Measurements from ENCODE around the gene SEBOX. TPM values are rescaled to one million over a fixed set of nuclear protein-coding genes. Genes with fewer than 3 reads are reported as not detected.

The SEBOX gene
- total and polyA plus RNA-seq, 2 donors (not counting 1 experiment from before 2014, with no cell fraction given) = not detected

DNA sequence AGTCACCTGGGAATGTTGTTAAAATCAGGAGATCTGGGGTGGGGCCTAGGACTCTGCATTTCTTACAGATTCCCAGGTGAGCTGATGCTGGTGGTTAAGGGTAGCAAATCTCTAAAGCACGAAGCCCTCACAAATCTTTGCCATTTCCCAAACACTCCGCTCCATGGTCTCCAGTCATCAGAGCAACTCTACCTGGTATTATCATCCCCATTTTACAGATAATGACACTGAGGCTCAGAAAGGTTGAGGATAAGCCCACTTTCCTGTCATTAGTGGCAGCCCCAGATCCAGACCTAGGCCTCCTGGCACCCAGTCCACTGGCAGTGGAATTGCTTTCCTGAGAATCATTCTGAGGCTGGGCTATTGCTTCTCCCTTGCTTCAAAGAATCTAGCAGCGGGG, 32.3 kb upstream of the SEBOX start:
- ChIA-PET POLR2A (no interaction called here), CTCF (no interaction called here)
- ATAC-seq (ENCODE audit: low read depth) (no peak), DNase-seq (no peak)
- TF ChIP-seq, protein P1, sequence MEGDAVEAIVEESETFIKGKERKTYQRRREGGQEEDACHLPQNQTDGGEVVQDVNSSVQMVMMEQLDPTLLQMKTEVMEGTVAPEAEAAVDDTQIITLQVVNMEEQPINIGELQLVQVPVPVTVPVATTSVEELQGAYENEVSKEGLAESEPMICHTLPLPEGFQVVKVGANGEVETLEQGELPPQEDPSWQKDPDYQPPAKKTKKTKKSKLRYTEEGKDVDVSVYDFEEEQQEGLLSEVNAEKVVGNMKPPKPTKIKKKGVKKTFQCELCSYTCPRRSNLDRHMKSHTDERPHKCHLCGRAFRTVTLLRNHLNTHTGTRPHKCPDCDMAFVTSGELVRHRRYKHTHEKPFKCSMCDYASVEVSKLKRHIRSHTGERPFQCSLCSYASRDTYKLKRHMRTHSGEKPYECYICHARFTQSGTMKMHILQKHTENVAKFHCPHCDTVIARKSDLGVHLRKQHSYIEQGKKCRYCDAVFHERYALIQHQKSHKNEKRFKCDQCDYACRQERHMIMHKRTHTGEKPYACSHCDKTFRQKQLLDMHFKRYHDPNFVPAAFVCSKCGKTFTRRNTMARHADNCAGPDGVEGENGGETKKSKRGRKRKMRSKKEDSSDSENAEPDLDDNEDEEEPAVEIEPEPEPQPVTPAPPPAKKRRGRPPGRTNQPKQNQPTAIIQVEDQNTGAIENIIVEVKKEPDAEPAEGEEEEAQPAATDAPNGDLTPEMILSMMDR (IDR thresholded peaks at IDR 0.05) = no peak
- TF ChIP-seq EZH2 (IDR thresholded peaks at IDR 0.05; ENCODE audit: borderline replicate concordance, insufficient read depth, low read depth, low read length, poor library complexity, severe bottlenecking) = no peak
- no peak overlapping the region for H2AFZ ChIP-seq (ENCODE audit: insufficient read depth, low read depth, low read length, poor library complexity, severe bottlenecking)
- H3K27ac ChIP-seq (ENCODE audit: low read length in 2 of 2) = no peak overlapping the region
- Mint-ChIP-seq H3K27me3 (no peaks in the 10 kb centered on the region), H3K4me3 (no peak overlapping the region), H3K9me3 (ENCODE audit: insufficient read depth) (no peaks in the 10 kb centered on the region), H3K4me1 (peaks cover 3% of the 10 kb centered on the region), H3K27ac (no peak overlapping the region)
- H3K4me3 ChIP-seq (ENCODE audit: control extremely low read depth in 1 of 5, extremely low read depth in 1 of 5, insufficient read depth in 1 of 5, low read depth in 2 of 5, low read length in 4 of 5) = no peak overlapping the region
- intact Hi-C loops (cut with micrococcal nuclease) = no loop called here
- H3K4me1 ChIP-seq (ENCODE audit: control insufficient read depth in 2 of 2, insufficient read depth in 2 of 2, low read length in 2 of 2) = no peaks in the 10 kb centered on the region
- no peaks in the 10 kb centered on the region for H4K20me1 ChIP-seq (ENCODE audit: control insufficient read depth, insufficient read depth, low read length, poor library complexity, severe bottlenecking)
- peaks cover 0 to 15% of the 10 kb centered on the region in 2 experiments for H3K36me3 ChIP-seq (replicated peaks in 1 of 2; ENCODE audit: control extremely low read depth in 1 of 2, control insufficient read depth in 1 of 2, extremely low read depth in 1 of 2, insufficient read depth in 2 of 2, low read length in 1 of 2)
- H3K27me3 ChIP-seq (replicated peaks in 1 of 4; ENCODE audit: control extremely low read depth in 1 of 4, control insufficient read depth in 3 of 4, insufficient read depth in 4 of 4, low read length in 3 of 4) = no peaks in the 10 kb centered on the region
- no peak overlapping the region for H3K4me2 ChIP-seq (replicated peaks; ENCODE audit: low read depth, low read length, poor library complexity, severe bottlenecking)
- H3K9me3 ChIP-seq (ENCODE audit: control extremely low read depth in 1 of 3, control insufficient read depth in 2 of 3, insufficient read depth in 1 of 3, low read length in 2 of 3) = no peaks in the 10 kb centered on the region
- H3K79me2 ChIP-seq (ENCODE audit: control insufficient read depth, insufficient read depth, low read length) = no peaks in the 10 kb centered on the region
- H3K9ac ChIP-seq (ENCODE audit: low read length) = no peak overlapping the region
- WGBS (ENCODE audit: insufficient coverage) = 100% methylated on average over 2 of the region's 3 CpGs

DNA sequence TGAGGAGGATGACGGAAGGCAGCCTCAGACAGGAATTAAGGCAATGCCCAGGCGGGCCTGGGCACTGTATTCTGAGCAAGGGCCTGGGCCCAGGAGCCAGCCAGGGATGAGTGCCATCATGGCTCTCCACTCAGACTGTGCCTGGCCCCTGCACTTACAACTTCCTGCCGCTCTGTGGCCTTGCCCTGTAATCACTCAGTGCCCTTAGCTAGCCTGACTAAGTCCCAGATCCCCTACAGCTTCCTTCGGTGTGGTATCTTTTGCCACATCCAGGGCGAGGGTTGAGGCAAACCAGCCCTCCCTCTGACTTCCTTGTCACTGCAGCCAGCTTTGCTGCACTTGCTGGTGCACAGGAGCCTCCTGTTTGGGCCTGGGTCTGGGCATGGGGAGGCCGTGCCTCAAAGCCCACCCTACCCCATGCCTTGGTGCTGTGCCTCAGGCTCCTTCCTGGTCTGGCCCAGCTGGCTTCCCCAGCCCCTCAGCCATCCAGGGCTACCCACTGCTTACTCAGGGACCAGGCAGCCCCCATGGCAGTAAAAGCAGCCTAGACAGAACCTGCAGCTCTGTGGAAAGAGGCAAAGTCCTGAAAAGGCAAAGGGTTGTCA, 31.7 kb upstream of the SEBOX start:
- Histone ChIP-seq H3K4me1 (ENCODE audit: control insufficient read depth in 2 of 2, insufficient read depth in 2 of 2, low read length in 2 of 2) (no peaks in the 10 kb centered on the region), H3K4me3 (ENCODE audit: control extremely low read depth in 1 of 5, extremely low read depth in 1 of 5, insufficient read depth in 1 of 5, low read depth in 2 of 5, low read length in 4 of 5) (no peak overlapping the region), H3K27ac (ENCODE audit: low read length in 2 of 2) (no peak overlapping the region), H3K9ac (ENCODE audit: low read length) (no peak overlapping the region), H4K20me1 (ENCODE audit: control insufficient read depth, insufficient read depth, low read length, poor library complexity, severe bottlenecking) (no peaks in the 10 kb centered on the region), H3K4me2 (replicated peaks; ENCODE audit: low read depth, low read length, poor library complexity, severe bottlenecking) (no peak overlapping the region), H3K9me3 (ENCODE audit: control extremely low read depth in 1 of 3, control insufficient read depth in 2 of 3, insufficient read depth in 1 of 3, low read length in 2 of 3) (no peaks in the 10 kb centered on the region), H3K79me2 (ENCODE audit: control insufficient read depth, insufficient read depth, low read length) (no peaks in the 10 kb centered on the region), H2AFZ (ENCODE audit: insufficient read depth, low read depth, low read length, poor library complexity, severe bottlenecking) (no peak overlapping the region), H3K27me3 (replicated peaks in 1 of 4; ENCODE audit: control extremely low read depth in 1 of 4, control insufficient read depth in 3 of 4, insufficient read depth in 4 of 4, low read length in 3 of 4) (no peaks in the 10 kb centered on the region), H3K36me3 (replicated peaks in 1 of 2; ENCODE audit: control extremely low read depth in 1 of 2, control insufficient read depth in 1 of 2, extremely low read depth in 1 of 2, insufficient read depth in 2 of 2, low read length in 1 of 2) (peaks cover 0 to 15% of the 10 kb centered on the region in 2 experiments)
- ChIA-PET POLR2A (no interaction called here), CTCF (no interaction called here)
- peaks cover 3% of the 10 kb centered on the region for H3K4me1 Mint-ChIP-seq
- no peak for TF ChIP-seq EZH2 (IDR thresholded peaks at IDR 0.05; ENCODE audit: borderline replicate concordance, insufficient read depth, low read depth, low read length, poor library complexity, severe bottlenecking)
- TF ChIP-seq, protein P1 (IDR thresholded peaks at IDR 0.05) = no peak
- H3K4me3 Mint-ChIP-seq = no peak overlapping the region
- no peaks in the 10 kb centered on the region for H3K27me3 Mint-ChIP-seq
- 83% methylated on average over 6 of the region's 6 CpGs for WGBS (ENCODE audit: insufficient coverage)
- intact Hi-C loops (cut with micrococcal nuclease) = no loop called here
- H3K9me3 Mint-ChIP-seq (ENCODE audit: insufficient read depth) = no peaks in the 10 kb centered on the region
- H3K27ac Mint-ChIP-seq = no peak overlapping the region
- DNase-seq = no peak
- ATAC-seq (ENCODE audit: low read depth) = no peak

Data from B cell (primary cell).